NOMO-1 treated with DMSO at 0.1 percent for 48 hours (cell line): ENCODE results near the gene TSHZ2.
"Not testable (repeated sequence)": the region's sequence is repeated elsewhere in the genome, so short reads cannot be mapped to it uniquely, and the experiment has no call there.

ENCODE experiments used
- DNase-seq: peaks from one replicate; lab custom pipeline; 2025; ENCODE audit not compliant: unreplicated experiment; lab: John Stamatoyannopoulos, UW

TSHZ2 gene

DNA sequence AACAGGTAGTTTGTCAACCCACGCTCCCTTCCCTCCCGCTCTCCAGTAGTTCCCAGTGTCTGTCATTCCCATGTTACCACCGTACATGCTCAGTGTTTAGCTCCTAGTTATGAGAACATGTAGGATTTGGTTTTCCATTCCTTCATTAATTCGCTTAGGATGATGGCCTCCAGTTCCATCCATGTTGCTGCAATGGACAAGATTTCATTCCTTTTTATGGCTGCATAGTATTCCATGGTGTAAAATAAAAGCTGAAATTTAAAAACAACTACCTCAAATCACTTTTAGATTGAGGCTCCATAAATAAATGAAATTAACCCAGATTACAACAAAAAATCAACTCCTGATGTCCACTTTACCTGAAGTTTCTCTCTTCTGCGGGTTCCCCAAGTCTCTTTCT, 430.9 kb downstream of the TSHZ2 start:
- DNase-seq, result no peak

DNA sequence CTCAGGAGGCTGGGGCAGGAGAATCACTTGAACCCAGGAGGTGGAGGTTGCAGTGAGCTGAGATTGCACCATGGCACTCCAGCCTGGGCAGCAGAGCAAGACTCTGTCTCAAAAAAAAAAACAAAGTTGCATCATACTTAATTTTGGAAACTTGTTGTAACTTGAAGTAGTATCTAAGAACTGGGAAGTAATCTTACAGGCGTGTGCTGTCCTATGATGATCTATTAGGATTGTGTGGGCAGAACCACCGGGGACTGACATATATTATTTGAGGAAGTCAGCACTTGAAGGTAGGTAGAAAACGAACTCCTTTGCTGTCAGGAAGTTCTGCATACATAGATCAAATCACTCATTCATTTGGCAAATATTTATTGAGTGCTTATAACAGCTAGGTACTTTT, 433.0 kb downstream of the TSHZ2 start:
- DNase-seq, result peak; percentile 93

GRCh38 chr20:53406580-53406979, 434.4 kb downstream of the TSHZ2 start:
- no peak for DNase-seq

GRCh38 chr20:53408691-53409446, 436.7 kb downstream of the TSHZ2 start:
- peak; percentile 81 for DNase-seq

GRCh38 chr20:53409447-53409717, 437.2 kb downstream of the TSHZ2 start:
- no peak for DNase-seq

DNA sequence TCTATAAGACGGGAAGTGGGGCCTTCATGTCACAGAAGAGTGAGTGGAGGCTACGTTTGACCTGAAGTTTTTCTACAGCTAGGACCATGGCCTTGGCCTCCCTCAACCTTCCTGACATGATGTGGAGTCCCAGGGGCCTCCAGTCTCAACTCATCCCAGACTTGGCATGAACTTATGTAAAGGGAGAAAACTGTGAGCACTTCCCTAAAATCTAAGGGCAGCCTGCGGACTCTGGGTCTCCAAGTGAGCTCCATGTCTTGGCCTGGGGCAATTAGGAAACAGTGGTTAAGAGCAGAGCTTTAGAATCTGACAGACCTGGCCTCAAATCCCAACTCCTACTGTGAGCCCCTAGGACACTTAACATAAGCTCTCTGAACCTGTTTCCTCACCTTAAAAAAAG, 439.0 kb downstream of the TSHZ2 start:
- no peak for DNase-seq

DNA sequence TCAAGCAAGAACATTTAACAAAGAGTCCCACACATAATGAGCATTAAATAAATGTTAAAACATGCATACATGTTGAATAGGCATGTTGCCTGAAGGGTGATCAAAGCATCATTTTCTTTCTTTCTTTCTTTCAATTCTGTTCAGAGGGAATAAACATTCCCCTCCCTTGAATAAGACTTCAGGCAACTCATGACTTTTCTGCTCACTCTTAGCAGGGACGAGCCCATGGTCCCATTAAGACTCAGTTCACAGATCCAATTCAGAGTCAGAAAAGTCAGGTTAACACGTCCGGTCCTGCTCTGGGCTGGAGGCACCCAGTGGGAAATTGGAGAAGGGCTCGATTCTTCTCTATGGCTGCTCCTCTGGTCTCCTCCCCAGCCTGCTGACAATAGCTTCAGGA, 439.7 kb downstream of the TSHZ2 start:
- no peak for DNase-seq

GRCh38 chr20:53412577-53413185, 440.5 kb downstream of the TSHZ2 start:
- no peak for DNase-seq

DNA sequence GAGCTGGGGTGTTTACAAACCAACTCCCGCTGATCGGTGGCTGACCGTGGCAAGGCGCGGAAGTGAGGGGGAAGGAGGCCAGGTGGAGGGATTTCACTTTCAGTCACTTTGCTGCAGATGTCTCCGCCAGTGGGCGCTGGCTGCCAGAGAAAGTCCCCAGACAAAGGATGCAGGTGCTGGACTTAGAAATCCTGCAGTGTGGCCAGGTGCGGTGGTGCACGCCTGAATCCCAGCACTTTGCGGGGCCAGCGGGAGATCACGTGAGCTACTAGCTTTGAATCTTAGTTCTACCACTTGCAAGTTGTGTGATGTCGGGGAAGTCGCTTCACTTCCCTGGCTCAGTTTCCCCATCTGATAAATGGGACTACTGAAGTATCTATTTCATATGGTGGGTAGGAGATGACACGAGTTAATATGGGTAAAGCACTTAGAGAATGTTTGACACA, 441.1 kb downstream of the TSHZ2 start:
- no peak for DNase-seq

- DNase-seq, result not testable (repeated sequence)
Observed at GRCh38 chr20:53413845-53414244, 441.7 kb downstream of the TSHZ2 start.

DNA sequence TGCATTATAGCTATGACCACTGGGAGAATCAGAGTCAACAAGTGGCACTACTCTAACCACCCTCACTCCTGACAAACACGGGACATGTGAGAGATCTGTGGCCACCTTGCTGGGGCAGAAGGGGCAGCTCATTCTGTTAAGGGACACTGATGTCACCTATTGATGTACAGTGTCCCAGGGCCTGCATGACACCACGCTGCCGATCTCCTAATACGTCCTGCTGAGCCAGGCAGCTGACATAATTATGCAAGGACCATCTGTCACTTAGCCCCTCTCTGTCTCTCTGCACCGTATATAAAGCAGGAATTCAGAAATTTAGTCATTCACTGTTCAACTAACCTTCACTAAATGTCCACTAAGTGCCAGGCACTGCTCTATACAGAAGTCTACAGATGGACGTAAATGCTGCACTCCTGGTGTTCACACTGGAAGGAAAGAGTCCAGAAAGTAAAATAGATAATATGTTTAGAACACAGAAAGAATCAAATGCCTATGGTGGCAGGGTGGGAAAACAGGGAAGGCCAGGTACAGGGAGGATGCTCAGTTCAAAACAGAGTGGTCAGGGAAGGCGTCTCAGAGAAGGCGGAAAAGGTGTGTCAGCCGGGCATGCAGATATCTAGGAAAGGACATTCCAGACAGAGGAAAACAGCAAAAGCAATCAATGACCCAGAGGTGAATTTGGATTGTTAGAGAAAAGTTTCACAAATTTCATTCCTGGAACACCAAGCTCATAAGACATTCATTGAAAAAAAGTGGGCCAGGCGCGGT, 447.7 kb downstream of the TSHZ2 start:
- DNase-seq, result no peak

- no peak for DNase-seq
Observed at GRCh38 chr20:53421343-53421742, 449.2 kb downstream of the TSHZ2 start.

- no peak for DNase-seq
Observed at GRCh38 chr20:53422039-53422438, 449.9 kb downstream of the TSHZ2 start.

- no peak for DNase-seq
Observed at GRCh38 chr20:53423587-53424146, 451.5 kb downstream of the TSHZ2 start.

DNA sequence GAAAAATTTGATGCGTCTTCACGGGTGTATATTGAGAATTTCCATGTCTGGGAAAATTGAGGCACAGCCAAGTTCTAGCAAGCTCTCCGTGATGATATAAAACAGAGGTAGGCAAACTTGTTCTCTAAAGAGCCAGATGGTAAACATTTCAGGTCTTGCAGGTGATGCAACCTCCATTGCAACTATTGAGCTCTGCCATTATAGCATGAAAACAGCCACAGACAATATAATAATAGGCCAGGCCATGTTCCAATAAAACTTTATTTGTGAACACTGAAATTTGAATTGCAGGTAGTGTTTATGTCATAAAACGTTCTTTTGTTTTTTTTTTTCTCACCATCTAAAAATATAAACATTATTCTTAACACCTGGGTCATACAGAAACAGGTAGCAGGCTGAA, 453.3 kb downstream of the TSHZ2 start:
- no peak for DNase-seq

DNA sequence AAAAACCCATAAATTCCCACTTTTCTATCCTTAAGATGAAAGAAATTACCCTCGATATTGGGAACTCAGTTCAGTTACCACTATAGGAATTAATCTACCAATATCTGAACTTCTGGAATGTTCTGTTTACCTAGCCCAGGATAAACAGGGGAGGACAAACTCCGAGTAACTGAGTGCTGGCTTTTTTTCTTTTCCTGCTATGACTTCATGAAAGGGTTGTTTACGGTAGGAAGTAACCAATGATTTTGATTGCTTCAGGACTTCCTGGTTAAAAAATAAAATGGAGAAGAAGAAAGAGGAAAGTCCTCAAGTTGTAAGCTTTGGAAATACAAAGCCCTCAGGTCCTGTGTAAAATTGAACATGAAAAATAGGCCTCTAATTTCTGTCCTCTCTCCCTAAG, 453.8 kb downstream of the TSHZ2 start:
- peak; percentile 42 for DNase-seq

GRCh38 chr20:53426766-53427312, 454.7 kb downstream of the TSHZ2 start:
- DNase-seq, result no peak

GRCh38 chr20:53427951-53428350, 455.8 kb downstream of the TSHZ2 start:
- DNase-seq, result no peak

GRCh38 chr20:53428588-53428987, 456.4 kb downstream of the TSHZ2 start:
- no peak for DNase-seq

- DNase-seq, result no peak
Observed at GRCh38 chr20:53428996-53429395, 456.8 kb downstream of the TSHZ2 start.

DNA sequence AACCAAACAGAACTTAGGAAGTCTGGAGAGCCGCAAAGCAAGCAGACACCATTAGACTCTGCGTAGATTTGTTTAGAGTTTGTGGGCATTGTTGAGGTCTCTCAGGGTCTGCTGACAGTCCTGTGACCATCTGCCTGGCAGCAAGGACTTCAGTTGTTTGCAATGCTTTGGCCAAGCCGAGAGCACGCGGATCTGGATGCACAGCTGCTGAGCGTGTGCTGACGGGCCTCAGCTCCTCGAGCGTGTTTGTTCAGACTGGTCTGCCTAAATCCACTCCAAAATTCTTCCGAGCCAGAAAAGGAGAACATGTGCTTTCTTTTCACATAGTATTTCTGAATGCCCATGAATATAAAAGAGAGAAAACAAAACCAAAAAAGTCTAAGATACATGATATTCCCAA, 462.5 kb downstream of the TSHZ2 start:
- DNase-seq, result no peak

- DNase-seq, result not testable (repeated sequence)
Observed at GRCh38 chr20:53436927-53437326, 464.8 kb downstream of the TSHZ2 start.
